ENCODE results near the gene TTLL6.

DNA sequence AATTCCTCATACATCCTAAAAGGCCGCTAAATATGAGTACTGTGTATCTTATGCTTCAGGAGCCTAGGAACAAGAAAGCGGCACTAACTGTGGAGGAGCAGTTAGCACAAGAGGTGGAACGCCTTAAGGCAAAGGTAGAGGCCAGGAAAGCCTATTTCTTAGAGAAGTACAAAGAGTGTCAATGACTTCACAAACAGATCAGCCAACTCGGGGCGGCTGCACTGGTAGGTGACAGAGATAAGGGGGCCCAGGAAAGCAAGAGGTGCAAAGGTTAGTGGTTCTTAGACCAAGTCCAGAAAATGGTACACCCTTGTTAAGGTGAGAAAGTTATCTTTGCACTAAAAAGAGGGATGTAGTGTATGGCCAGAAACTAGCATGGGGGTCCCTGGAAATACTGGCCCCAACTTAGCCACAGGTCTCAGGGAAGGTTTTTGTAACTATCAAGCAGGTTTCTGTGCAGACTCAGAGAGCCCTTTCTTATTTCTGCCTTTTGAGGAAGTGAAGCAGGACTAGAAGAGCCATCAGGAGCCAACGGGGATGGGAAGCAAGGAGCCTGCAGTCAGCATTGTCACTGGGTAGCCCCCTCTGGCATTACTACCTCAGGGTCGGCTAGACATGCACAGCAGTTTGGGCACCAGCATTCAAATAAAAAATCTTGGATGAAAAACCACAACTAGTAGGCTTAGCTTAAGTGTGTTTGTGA, 37.9 kb upstream of the TTLL6 start:
- TF ChIP-seq, protein P1, sequence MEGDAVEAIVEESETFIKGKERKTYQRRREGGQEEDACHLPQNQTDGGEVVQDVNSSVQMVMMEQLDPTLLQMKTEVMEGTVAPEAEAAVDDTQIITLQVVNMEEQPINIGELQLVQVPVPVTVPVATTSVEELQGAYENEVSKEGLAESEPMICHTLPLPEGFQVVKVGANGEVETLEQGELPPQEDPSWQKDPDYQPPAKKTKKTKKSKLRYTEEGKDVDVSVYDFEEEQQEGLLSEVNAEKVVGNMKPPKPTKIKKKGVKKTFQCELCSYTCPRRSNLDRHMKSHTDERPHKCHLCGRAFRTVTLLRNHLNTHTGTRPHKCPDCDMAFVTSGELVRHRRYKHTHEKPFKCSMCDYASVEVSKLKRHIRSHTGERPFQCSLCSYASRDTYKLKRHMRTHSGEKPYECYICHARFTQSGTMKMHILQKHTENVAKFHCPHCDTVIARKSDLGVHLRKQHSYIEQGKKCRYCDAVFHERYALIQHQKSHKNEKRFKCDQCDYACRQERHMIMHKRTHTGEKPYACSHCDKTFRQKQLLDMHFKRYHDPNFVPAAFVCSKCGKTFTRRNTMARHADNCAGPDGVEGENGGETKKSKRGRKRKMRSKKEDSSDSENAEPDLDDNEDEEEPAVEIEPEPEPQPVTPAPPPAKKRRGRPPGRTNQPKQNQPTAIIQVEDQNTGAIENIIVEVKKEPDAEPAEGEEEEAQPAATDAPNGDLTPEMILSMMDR (IDR thresholded peaks at IDR 0.05): no peak
- no peak for TF ChIP-seq POLR2A (IDR thresholded peaks at IDR 0.05)
